NOMO-1 treated with dmso at 0.1 percent for 144 hours (cell line): ENCODE results near the gene WWC1.
"Not testable (repeated sequence)": the region's sequence is repeated elsewhere in the genome, so short reads cannot be mapped to it uniquely, and the experiment has no call there.

Experiments
- DNase-seq: peaks from one replicate; lab custom pipeline; 2025; ENCODE audit not compliant: unreplicated experiment; lab: John Stamatoyannopoulos, UW

WWC1 gene

GRCh38 chr5:168307925-168308584, 16.6 kb downstream of the WWC1 start:
- no peak for DNase-seq

GRCh38 chr5:168308976-168309598, 17.6 kb downstream of the WWC1 start:
- no peak for DNase-seq

GRCh38 chr5:168310541-168310940, 19.1 kb downstream of the WWC1 start:
- not testable (repeated sequence) for DNase-seq

GRCh38 chr5:168311061-168311566, 19.7 kb downstream of the WWC1 start:
- DNase-seq: no peak

GRCh38 chr5:168312606-168313295, 21.3 kb downstream of the WWC1 start:
- no peak for DNase-seq

GRCh38 chr5:168313596-168314204, 22.3 kb downstream of the WWC1 start:
- no peak for DNase-seq

- no peak for DNase-seq
Measured at GRCh38 chr5:168314735-168315411, 23.4 kb downstream of the WWC1 start.

- DNase-seq: no peak
Measured at GRCh38 chr5:168315416-168316138, 24.1 kb downstream of the WWC1 start.

- DNase-seq: no peak
Measured at GRCh38 chr5:168316139-168316578, 24.7 kb downstream of the WWC1 start.

GRCh38 chr5:168317096-168317520, 25.7 kb downstream of the WWC1 start:
- no peak for DNase-seq

GRCh38 chr5:168317521-168318147, 26.2 kb downstream of the WWC1 start:
- no peak for DNase-seq

GRCh38 chr5:168318240-168318639, 26.8 kb downstream of the WWC1 start:
- peak; percentile 55 for DNase-seq

- no peak for DNase-seq
Measured at GRCh38 chr5:168319774-168320173, 28.3 kb downstream of the WWC1 start.

GRCh38 chr5:168320805-168321204, 29.4 kb downstream of the WWC1 start:
- DNase-seq: no peak

GRCh38 chr5:168324859-168325630, 33.6 kb downstream of the WWC1 start:
- no peak for DNase-seq

- DNase-seq: no peak
Measured at GRCh38 chr5:168327019-168327421, 35.6 kb downstream of the WWC1 start.

- DNase-seq: no peak
Measured at GRCh38 chr5:168327451-168327850, 36.0 kb downstream of the WWC1 start.

- DNase-seq: no peak
Measured at GRCh38 chr5:168327994-168328393, 36.5 kb downstream of the WWC1 start.

GRCh38 chr5:168328814-168329213, 37.4 kb downstream of the WWC1 start:
- peak; percentile 51 for DNase-seq
